K562 (cell line): ENCODE measurements around the gene STX3. TPM values are rescaled to one million over a fixed set of nuclear protein-coding genes. Genes with fewer than 3 reads are reported as not detected.

Experiments used
- BCLAF1 ChIP-seq, 2 experiments: fragments of 450-650 bp in 1 of 2; IDR thresholded peaks; 2 replicates each; pipeline ENCODE4 v1.6.1; 2011 to 2017; ENCODE audit warnings: low read depth in 2 of 2, antibody characterized with exemption in 1 of 2, borderline replicate concordance in 1 of 2, low read length in 1 of 2, mild to moderate bottlenecking in 1 of 2, mixed read lengths in 1 of 2; ENCODE audit not compliant: control insufficient read depth in 1 of 2
- ZNF696 ChIP-seq: fragments of 250-450 bp; sonication (Bioruptor Pico); conservative IDR thresholded peaks from 2 replicates; pipeline ENCODE4 v1.4.0; 2020; ENCODE audit warnings: mild to moderate bottlenecking, moderate library complexity
- ZNF79 ChIP-seq: fragments of 250-450 bp; sonication (Bioruptor Pico); IDR thresholded peaks from 2 replicates; pipeline ENCODE4 v1.4.0; 2020; ENCODE audit warnings: low read depth, mild to moderate bottlenecking, moderate library complexity
- polyA plus RNA-seq, 8 experiments: library from polyadenylated mRNA; depleted of rRNA in 4 of 8; stranded (reverse) in 5 of 8; unstranded in 3 of 8; fragments of >200 nt; fragmentation: Nextera tagmentation in 2 of 8; fragmentation: Illumina TruSeq in 1 of 8; extraction: Ambion mirVana in 2 of 8; extraction: Trizol in 1 of 8; gene quantifications; 2 replicates each; pipeline versions ENCODE4 v1.2.1 to v1.2.3, GENCODE V29; 2011 to 2014; ENCODE audit warnings: inconsistent platforms in 1 of 8, missing spikeins in 1 of 8
- total RNA-seq, 7 experiments: library from RNA; depleted of rRNA in 6 of 7; stranded (reverse); fragments of >200 nt in 6 of 7; fragmentation: Illumina TruSeq in 2 of 7; extraction: Trizol in 2 of 7; gene quantifications; 2 replicates each; pipeline versions ENCODE4 v1.2.1 to v1.2.3, GENCODE V29; 2011 to 2021; ENCODE audit warnings: low replicate concordance in 1 of 7
- TF ChIP-seq, protein P1 (sequence below): fragments of 450-650 bp; IDR thresholded peaks from 2 replicates; pipeline ENCODE4 v1.6.1; 2016; ENCODE audit warnings: mild to moderate bottlenecking, moderate library complexity
- TF ChIP-seq, protein P2 (sequence below): fragments of 250-450 bp; sonication (Bioruptor Pico); IDR thresholded peaks from 2 replicates; pipeline ENCODE4 v1.4.0; 2020
- TF ChIP-seq, protein P3 (sequence below): fragments of 450-650 bp; formaldehyde crosslinking; IDR thresholded peaks from 2 replicates; pipeline ENCODE4 v1.4.0; 2020; ENCODE audit warnings: mild to moderate bottlenecking

Gene STX3
- total and polyA plus RNA-seq, 9 of the 15 experiments (the other 6 are each of a cell fraction or from before 2014, with no cell fraction given): 12.0 to 91.6 (median 48.7) TPM

DNA sequence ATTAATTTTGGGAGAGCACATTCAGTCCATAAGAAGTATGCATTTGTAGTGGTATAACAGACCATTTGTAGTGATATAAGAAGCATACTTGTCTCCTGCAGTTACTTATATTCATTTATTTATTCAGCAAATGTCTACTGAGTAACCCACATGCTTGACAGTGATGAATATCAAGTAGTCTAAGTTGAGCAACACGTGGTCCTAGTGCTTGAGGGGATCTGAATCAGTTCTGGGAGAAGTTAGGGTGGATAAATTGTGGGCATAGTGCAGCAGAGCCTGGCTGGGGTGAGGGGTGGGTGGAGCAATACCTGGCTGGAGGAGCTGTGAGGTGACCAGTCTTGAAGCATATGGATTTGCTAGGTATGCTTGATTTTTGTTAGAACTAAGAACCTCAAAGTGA is 24.3 kb downstream of the STX3 start (continued):
- TF ChIP-seq, protein P1, sequence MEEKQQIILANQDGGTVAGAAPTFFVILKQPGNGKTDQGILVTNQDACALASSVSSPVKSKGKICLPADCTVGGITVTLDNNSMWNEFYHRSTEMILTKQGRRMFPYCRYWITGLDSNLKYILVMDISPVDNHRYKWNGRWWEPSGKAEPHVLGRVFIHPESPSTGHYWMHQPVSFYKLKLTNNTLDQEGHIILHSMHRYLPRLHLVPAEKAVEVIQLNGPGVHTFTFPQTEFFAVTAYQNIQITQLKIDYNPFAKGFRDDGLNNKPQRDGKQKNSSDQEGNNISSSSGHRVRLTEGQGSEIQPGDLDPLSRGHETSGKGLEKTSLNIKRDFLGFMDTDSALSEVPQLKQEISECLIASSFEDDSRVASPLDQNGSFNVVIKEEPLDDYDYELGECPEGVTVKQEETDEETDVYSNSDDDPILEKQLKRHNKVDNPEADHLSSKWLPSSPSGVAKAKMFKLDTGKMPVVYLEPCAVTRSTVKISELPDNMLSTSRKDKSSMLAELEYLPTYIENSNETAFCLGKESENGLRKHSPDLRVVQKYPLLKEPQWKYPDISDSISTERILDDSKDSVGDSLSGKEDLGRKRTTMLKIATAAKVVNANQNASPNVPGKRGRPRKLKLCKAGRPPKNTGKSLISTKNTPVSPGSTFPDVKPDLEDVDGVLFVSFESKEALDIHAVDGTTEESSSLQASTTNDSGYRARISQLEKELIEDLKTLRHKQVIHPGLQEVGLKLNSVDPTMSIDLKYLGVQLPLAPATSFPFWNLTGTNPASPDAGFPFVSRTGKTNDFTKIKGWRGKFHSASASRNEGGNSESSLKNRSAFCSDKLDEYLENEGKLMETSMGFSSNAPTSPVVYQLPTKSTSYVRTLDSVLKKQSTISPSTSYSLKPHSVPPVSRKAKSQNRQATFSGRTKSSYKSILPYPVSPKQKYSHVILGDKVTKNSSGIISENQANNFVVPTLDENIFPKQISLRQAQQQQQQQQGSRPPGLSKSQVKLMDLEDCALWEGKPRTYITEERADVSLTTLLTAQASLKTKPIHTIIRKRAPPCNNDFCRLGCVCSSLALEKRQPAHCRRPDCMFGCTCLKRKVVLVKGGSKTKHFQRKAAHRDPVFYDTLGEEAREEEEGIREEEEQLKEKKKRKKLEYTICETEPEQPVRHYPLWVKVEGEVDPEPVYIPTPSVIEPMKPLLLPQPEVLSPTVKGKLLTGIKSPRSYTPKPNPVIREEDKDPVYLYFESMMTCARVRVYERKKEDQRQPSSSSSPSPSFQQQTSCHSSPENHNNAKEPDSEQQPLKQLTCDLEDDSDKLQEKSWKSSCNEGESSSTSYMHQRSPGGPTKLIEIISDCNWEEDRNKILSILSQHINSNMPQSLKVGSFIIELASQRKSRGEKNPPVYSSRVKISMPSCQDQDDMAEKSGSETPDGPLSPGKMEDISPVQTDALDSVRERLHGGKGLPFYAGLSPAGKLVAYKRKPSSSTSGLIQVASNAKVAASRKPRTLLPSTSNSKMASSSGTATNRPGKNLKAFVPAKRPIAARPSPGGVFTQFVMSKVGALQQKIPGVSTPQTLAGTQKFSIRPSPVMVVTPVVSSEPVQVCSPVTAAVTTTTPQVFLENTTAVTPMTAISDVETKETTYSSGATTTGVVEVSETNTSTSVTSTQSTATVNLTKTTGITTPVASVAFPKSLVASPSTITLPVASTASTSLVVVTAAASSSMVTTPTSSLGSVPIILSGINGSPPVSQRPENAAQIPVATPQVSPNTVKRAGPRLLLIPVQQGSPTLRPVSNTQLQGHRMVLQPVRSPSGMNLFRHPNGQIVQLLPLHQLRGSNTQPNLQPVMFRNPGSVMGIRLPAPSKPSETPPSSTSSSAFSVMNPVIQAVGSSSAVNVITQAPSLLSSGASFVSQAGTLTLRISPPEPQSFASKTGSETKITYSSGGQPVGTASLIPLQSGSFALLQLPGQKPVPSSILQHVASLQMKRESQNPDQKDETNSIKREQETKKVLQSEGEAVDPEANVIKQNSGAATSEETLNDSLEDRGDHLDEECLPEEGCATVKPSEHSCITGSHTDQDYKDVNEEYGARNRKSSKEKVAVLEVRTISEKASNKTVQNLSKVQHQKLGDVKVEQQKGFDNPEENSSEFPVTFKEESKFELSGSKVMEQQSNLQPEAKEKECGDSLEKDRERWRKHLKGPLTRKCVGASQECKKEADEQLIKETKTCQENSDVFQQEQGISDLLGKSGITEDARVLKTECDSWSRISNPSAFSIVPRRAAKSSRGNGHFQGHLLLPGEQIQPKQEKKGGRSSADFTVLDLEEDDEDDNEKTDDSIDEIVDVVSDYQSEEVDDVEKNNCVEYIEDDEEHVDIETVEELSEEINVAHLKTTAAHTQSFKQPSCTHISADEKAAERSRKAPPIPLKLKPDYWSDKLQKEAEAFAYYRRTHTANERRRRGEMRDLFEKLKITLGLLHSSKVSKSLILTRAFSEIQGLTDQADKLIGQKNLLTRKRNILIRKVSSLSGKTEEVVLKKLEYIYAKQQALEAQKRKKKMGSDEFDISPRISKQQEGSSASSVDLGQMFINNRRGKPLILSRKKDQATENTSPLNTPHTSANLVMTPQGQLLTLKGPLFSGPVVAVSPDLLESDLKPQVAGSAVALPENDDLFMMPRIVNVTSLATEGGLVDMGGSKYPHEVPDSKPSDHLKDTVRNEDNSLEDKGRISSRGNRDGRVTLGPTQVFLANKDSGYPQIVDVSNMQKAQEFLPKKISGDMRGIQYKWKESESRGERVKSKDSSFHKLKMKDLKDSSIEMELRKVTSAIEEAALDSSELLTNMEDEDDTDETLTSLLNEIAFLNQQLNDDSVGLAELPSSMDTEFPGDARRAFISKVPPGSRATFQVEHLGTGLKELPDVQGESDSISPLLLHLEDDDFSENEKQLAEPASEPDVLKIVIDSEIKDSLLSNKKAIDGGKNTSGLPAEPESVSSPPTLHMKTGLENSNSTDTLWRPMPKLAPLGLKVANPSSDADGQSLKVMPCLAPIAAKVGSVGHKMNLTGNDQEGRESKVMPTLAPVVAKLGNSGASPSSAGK: no peak
- TF ChIP-seq ZNF696 (CRISPR knock-in tag): no peak
- TF ChIP-seq, protein P2, sequence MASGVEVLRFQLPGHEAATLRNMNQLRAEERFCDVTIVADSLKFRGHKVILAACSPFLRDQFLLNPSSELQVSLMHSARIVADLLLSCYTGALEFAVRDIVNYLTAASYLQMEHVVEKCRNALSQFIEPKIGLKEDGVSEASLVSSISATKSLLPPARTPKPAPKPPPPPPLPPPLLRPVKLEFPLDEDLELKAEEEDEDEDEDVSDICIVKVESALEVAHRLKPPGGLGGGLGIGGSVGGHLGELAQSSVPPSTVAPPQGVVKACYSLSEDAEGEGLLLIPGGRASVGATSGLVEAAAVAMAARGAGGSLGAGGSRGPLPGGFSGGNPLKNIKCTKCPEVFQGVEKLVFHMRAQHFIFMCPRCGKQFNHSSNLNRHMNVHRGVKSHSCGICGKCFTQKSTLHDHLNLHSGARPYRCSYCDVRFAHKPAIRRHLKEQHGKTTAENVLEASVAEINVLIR: no peak
- TF ChIP-seq BCLAF1 (IDR thresholded peaks at IDR 0.05; ENCODE audit: borderline replicate concordance in 1 of 2, control insufficient read depth in 1 of 2, low read depth in 2 of 2, low read length in 1 of 2): no peak
- no peak for TF ChIP-seq ZNF79 (CRISPR knock-in tag)
- TF ChIP-seq, protein P3, sequence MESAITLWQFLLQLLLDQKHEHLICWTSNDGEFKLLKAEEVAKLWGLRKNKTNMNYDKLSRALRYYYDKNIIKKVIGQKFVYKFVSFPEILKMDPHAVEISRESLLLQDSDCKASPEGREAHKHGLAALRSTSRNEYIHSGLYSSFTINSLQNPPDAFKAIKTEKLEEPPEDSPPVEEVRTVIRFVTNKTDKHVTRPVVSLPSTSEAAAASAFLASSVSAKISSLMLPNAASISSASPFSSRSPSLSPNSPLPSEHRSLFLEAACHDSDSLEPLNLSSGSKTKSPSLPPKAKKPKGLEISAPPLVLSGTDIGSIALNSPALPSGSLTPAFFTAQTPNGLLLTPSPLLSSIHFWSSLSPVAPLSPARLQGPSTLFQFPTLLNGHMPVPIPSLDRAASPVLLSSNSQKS (CRISPR knock-in tag): no peak
